ENCODE measurements around the gene EDIL3.
"Not testable (repeated sequence)": the region's sequence is repeated elsewhere in the genome, so short reads cannot be mapped to it uniquely, and the experiment has no call there.

Gene EDIL3

GRCh38 chr5:84298628-84299027 is 86.1 kb downstream of the EDIL3 start:
- DNase-seq (ENCODE audit: low read depth), result no peak

- DNase-seq (ENCODE audit: low read depth), result not testable (repeated sequence)
Observed at GRCh38 chr5:84297641-84298040, 87.0 kb downstream of the EDIL3 start.

- DNase-seq (ENCODE audit: low read depth), result no peak
Observed at GRCh38 chr5:84292788-84293653, 91.7 kb downstream of the EDIL3 start.

GRCh38 chr5:84292000-84292642 is 92.6 kb downstream of the EDIL3 start:
- no peak for DNase-seq (ENCODE audit: low read depth)

- DNase-seq (ENCODE audit: low read depth), result no peak
Observed at GRCh38 chr5:84290673-84291072, 94.0 kb downstream of the EDIL3 start.

- DNase-seq (ENCODE audit: low read depth), result no peak
Observed at GRCh38 chr5:84290161-84290560, 94.5 kb downstream of the EDIL3 start.

- peak; percentile 92 for DNase-seq (ENCODE audit: low read depth)
Observed at GRCh38 chr5:84287951-84288350, 96.7 kb downstream of the EDIL3 start.

GRCh38 chr5:84286662-84287061 is 98.0 kb downstream of the EDIL3 start:
- no peak for DNase-seq (ENCODE audit: low read depth)

- no peak for DNase-seq (ENCODE audit: low read depth)
Observed at GRCh38 chr5:84285641-84286637, 98.7 kb downstream of the EDIL3 start.

GRCh38 chr5:84281383-84281782 is 103.3 kb downstream of the EDIL3 start:
- DNase-seq (ENCODE audit: low read depth), result no peak

- DNase-seq (ENCODE audit: low read depth), result no peak
Observed at GRCh38 chr5:84279234-84279633, 105.4 kb downstream of the EDIL3 start.

GRCh38 chr5:84275609-84276008 is 109.1 kb downstream of the EDIL3 start:
- no peak for DNase-seq (ENCODE audit: low read depth)

GRCh38 chr5:84274585-84275468 is 109.9 kb downstream of the EDIL3 start:
- DNase-seq (ENCODE audit: low read depth), result no peak

- no peak for DNase-seq (ENCODE audit: low read depth)
Observed at GRCh38 chr5:84273517-84273883, 111.2 kb downstream of the EDIL3 start.

- no peak for DNase-seq (ENCODE audit: low read depth)
Observed at GRCh38 chr5:84272771-84273516, 111.7 kb downstream of the EDIL3 start.

GRCh38 chr5:84265739-84266550 is 118.7 kb downstream of the EDIL3 start:
- DNase-seq (ENCODE audit: low read depth), result no peak

GRCh38 chr5:84265130-84265529 is 119.5 kb downstream of the EDIL3 start:
- no peak for DNase-seq (ENCODE audit: low read depth)

GRCh38 chr5:84260939-84261338 is 123.7 kb downstream of the EDIL3 start:
- no peak for DNase-seq (ENCODE audit: low read depth)

GRCh38 chr5:84260140-84260539 is 124.5 kb downstream of the EDIL3 start:
- DNase-seq (ENCODE audit: low read depth), result no peak
